ENCODE data around the gene GALNT9.
A peak's percentile ranks its signal among the peaks of the same experiment; 100 is the strongest.

Gene GALNT9

DNA sequence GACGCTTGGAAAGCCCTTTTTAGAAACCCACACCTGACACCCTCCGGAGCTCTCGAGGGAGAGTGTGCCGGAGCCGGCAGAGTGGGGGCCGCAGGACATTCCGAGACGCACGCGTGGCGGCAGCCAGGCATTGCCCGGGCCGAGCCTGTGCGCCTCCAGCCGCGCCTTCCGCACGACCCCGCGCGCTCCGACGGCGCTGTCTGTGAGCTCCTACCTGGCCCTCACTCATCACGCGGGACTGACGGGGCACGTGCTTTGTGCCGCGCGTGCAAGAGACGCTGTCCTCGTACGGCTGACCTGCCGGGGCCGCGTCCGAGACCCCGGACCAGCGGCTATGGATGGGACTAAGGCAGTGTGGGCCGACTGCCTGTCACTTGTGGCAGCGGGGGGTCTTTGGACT lies 5.2 kb downstream of the GALNT9 start:
- Histone ChIP-seq H3K9me3 (replicated peaks in 1 of 2; ENCODE audit: control insufficient read depth in 2 of 2, insufficient read depth in 1 of 2, low read depth in 1 of 2, low read length in 2 of 2) (peaks cover 0 to 2% of the 10 kb centered on the region in 2 donors), H4K8ac (ENCODE audit: low read depth, low read length) (no peak overlapping the region), H3K4me1 (ENCODE audit: control insufficient read depth in 2 of 2, insufficient read depth in 1 of 2, low read depth in 1 of 2, low read length in 2 of 2) (peaks cover 0 to 4% of the 10 kb centered on the region in 2 donors), H3K4ac (ENCODE audit: low read length) (no peak overlapping the region), H3K4me2 (ENCODE audit: insufficient read depth, low read length, poor library complexity, severe bottlenecking) (no peak overlapping the region), H3K79me1 (ENCODE audit: low read depth, low read length) (peaks cover 4% of the 10 kb centered on the region), H2BK120ac (ENCODE audit: low read depth, low read length) (no peak overlapping the region), H3K4me3 (ENCODE audit: low read length in 2 of 2) (no peak overlapping the region), H3K18ac (ENCODE audit: low read length) (peak overlapping the region; percentile 38), H2BK12ac (ENCODE audit: low read length) (no peak overlapping the region), H3K27me3 (ENCODE audit: control insufficient read depth in 3 of 3, insufficient read depth in 3 of 3, low read depth in 1 of 3, low read length in 3 of 3) (peaks cover 11 to 82% (median 32%) of the 10 kb centered on the region in 3 experiments), H3K9ac (ENCODE audit: low read depth, low read length, poor library complexity) (peak overlapping the region; percentile 21), H2BK5ac (ENCODE audit: low read length) (no peak overlapping the region), H2AFZ (ENCODE audit: low read length) (no peak overlapping the region), H3K23ac (ENCODE audit: low read depth, low read length, poor library complexity) (peak overlapping the region; percentile 31), H4K91ac (ENCODE audit: low read depth, low read length, poor library complexity) (no peak overlapping the region), H3K36me3 (replicated peaks in 1 of 2; ENCODE audit: control insufficient read depth in 2 of 2, insufficient read depth in 2 of 2, low read length in 2 of 2) (no peaks in the 10 kb centered on the region), H2AK5ac (ENCODE audit: low read depth, low read length) (no peak overlapping the region), H3K27ac (replicated peaks; ENCODE audit: low read length) (no peak overlapping the region), H3K14ac (ENCODE audit: low read length) (no peak overlapping the region), H2BK15ac (ENCODE audit: low read length) (no peak overlapping the region)
- WGBS, 2 donors (ENCODE audit: extremely low coverage in 2 of 2, insufficient read length in 2 of 2, insufficient replicate concordance in 1 of 2): no CpG with 5 or more reads among the region's 42 CpGs
- no peak for DNase-seq (ENCODE audit: low spot score)

DNA sequence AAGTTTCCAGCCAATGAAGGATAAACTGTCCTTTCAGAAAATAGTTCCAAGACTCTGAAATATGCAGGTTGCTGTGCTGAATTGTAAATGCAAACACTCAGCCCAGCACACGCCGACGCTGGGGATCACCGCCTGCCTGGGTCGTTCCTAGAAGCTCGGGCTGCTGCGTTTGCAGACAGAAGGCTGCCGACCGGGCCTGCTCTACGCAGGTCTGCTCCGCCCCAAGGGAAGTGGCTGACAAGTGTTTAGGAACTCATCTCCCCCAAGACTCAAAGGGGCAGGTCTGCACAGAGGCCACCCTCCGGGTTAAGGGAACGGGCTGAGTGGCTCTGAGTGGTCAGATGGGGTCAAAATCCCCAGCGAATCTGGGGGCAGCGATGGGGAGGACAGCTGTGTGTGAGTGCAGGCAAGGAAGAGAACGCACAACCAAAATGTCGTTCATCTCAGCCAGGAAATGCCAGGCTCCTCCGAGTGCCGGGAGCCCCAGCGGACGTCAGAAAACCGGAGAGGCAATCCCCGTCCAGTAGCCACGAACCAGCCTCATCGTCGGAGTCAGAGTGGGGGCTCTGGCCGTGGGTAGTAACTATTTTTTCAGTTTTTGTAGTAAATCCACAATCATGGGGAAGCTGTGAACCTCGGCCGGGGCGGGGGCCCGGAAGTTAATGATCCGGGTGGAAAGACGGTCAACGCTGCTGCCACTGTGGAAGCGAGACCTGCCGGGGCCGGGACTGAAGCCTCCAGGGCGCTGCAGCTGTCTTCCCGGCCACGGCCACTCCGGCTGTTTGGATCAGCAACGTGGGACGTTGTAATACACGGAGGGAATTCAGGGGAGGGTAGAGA lies 6.0 kb downstream of the GALNT9 start:
- H3K4me2 ChIP-seq (ENCODE audit: insufficient read depth, low read length, poor library complexity, severe bottlenecking): no peak overlapping the region
- H4K91ac ChIP-seq (ENCODE audit: low read depth, low read length, poor library complexity): no peak overlapping the region
- H3K4ac ChIP-seq (ENCODE audit: low read length): no peak overlapping the region
- no peak overlapping the region for H4K8ac ChIP-seq (ENCODE audit: low read depth, low read length)
- H3K36me3 ChIP-seq (replicated peaks in 1 of 2; ENCODE audit: control insufficient read depth in 2 of 2, insufficient read depth in 2 of 2, low read length in 2 of 2): no peaks in the 10 kb centered on the region
- peak overlapping the region; percentile 37 for H2AFZ ChIP-seq (ENCODE audit: low read length)
- H3K79me1 ChIP-seq (ENCODE audit: low read depth, low read length): peaks cover 4% of the 10 kb centered on the region
- WGBS, 2 donors (ENCODE audit: extremely low coverage in 2 of 2, insufficient read length in 2 of 2, insufficient replicate concordance in 1 of 2): no CpG with 5 or more reads among the region's 44 CpGs
- H2BK12ac ChIP-seq (ENCODE audit: low read length): no peak overlapping the region
- H3K4me1 ChIP-seq (ENCODE audit: control insufficient read depth in 2 of 2, insufficient read depth in 1 of 2, low read depth in 1 of 2, low read length in 2 of 2): no peaks in the 10 kb centered on the region
- H2BK120ac ChIP-seq (ENCODE audit: low read depth, low read length): no peak overlapping the region
- no peak overlapping the region for H2BK5ac ChIP-seq (ENCODE audit: low read length)
- DNase-seq (ENCODE audit: low spot score): no peak
- H3K9ac ChIP-seq (ENCODE audit: low read depth, low read length, poor library complexity): no peak overlapping the region
- no peak overlapping the region for H3K4me3 ChIP-seq (ENCODE audit: low read length in 2 of 2)
- no peak overlapping the region for H3K18ac ChIP-seq (ENCODE audit: low read length)
- peaks cover 0 to 2% of the 10 kb centered on the region in 2 donors for H3K9me3 ChIP-seq (replicated peaks in 1 of 2; ENCODE audit: control insufficient read depth in 2 of 2, insufficient read depth in 1 of 2, low read depth in 1 of 2, low read length in 2 of 2)
- no peak overlapping the region for H3K27ac ChIP-seq (replicated peaks; ENCODE audit: low read length)
- H2BK15ac ChIP-seq (ENCODE audit: low read length): no peak overlapping the region
- H2AK5ac ChIP-seq (ENCODE audit: low read depth, low read length): peak overlapping the region; percentile 6
- H3K14ac ChIP-seq (ENCODE audit: low read length): no peak overlapping the region
- H3K27me3 ChIP-seq (ENCODE audit: control insufficient read depth in 3 of 3, insufficient read depth in 3 of 3, low read depth in 1 of 3, low read length in 3 of 3): peaks cover 7 to 82% (median 25%) of the 10 kb centered on the region in 3 experiments
- no peak overlapping the region for H3K23ac ChIP-seq (ENCODE audit: low read depth, low read length, poor library complexity)

DNA sequence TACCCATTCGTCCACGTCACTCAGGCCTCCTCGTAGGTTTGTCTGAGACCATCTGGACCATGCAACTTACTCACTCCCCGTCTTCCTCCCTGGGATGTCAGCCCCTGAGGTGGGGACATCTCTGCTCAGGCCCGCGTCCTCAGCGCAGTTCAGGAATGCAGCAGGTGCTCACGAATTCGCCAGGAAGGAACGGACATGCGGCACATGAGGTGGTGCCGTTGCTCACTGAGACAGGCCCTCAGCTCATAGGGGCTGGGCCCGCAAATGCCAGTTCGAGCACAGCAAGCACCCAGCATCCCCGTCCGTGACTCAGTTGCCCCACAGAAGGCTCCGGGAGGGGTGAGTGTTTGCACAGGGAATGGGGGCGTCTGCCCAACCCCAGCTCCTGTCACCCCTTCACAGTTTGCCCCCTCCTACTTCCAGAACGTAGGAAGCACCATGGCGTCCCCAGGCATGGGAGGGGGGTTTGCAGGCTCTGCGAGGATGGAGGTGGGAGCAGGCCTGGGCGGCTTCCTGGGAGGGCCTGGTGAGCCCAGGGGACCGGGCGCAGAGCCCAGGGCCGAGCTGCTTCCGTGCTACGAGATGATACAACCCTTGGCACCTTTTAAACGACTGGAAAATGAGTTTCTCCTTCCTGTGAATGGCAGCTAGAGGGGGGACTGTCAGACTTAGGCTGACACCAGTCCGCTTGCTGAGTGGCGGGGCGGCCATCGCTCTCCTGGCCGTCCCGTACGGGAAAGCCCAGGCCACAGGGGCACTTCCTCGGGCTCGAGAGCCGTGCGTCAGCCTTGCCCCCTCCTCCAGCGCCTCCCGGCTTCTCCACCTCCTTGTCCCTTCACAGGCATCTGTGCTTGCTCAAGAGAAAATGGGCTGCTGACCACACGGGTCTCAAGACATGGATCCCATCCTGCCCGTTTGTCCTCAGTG lies 6.9 kb downstream of the GALNT9 start:
- H3K9ac ChIP-seq (ENCODE audit: low read depth, low read length, poor library complexity): no peak overlapping the region
- H2BK15ac ChIP-seq (ENCODE audit: low read length): peak overlapping the region; percentile 17
- H2BK120ac ChIP-seq (ENCODE audit: low read depth, low read length): no peak overlapping the region
- no peaks in the 10 kb centered on the region for H3K4me1 ChIP-seq (ENCODE audit: control insufficient read depth in 2 of 2, insufficient read depth in 1 of 2, low read depth in 1 of 2, low read length in 2 of 2)
- peak overlapping the region; percentile 65 for H3K23ac ChIP-seq (ENCODE audit: low read depth, low read length, poor library complexity)
- no CpG with 5 or more reads among the region's 43 CpGs for WGBS, 2 donors (ENCODE audit: extremely low coverage in 2 of 2, insufficient read length in 2 of 2, insufficient replicate concordance in 1 of 2)
- no peak overlapping the region for H4K91ac ChIP-seq (ENCODE audit: low read depth, low read length, poor library complexity)
- peaks cover 0 to 80% (median 16%) of the 10 kb centered on the region in 3 experiments for H3K27me3 ChIP-seq (ENCODE audit: control insufficient read depth in 3 of 3, insufficient read depth in 3 of 3, low read depth in 1 of 3, low read length in 3 of 3)
- no peak overlapping the region for H3K27ac ChIP-seq (replicated peaks; ENCODE audit: low read length)
- no peak for DNase-seq (ENCODE audit: low spot score)
- peak overlapping the region; percentile 74 for H2AFZ ChIP-seq (ENCODE audit: low read length)
- H3K18ac ChIP-seq (ENCODE audit: low read length): peak overlapping the region; percentile 57
- H3K4me3 ChIP-seq (ENCODE audit: low read length in 2 of 2): no peak overlapping the region
- no peak overlapping the region for H2BK5ac ChIP-seq (ENCODE audit: low read length)
- H2AK5ac ChIP-seq (ENCODE audit: low read depth, low read length): no peak overlapping the region
- no peak overlapping the region for H3K4ac ChIP-seq (ENCODE audit: low read length)
- H2BK12ac ChIP-seq (ENCODE audit: low read length): peak overlapping the region; percentile 6
- no peak overlapping the region for H3K4me2 ChIP-seq (ENCODE audit: insufficient read depth, low read length, poor library complexity, severe bottlenecking)
- H3K14ac ChIP-seq (ENCODE audit: low read length): peak overlapping the region; percentile 89
- peaks cover 0 to 2% of the 10 kb centered on the region in 2 donors for H3K9me3 ChIP-seq (replicated peaks in 1 of 2; ENCODE audit: control insufficient read depth in 2 of 2, insufficient read depth in 1 of 2, low read depth in 1 of 2, low read length in 2 of 2)
- H3K79me1 ChIP-seq (ENCODE audit: low read depth, low read length): peaks cover 4% of the 10 kb centered on the region
- no peak overlapping the region for H4K8ac ChIP-seq (ENCODE audit: low read depth, low read length)
- H3K36me3 ChIP-seq (replicated peaks in 1 of 2; ENCODE audit: control insufficient read depth in 2 of 2, insufficient read depth in 2 of 2, low read length in 2 of 2): no peaks in the 10 kb centered on the region
